Measurements from ENCODE around the gene FOLR1. TPM values are rescaled to one million over a fixed set of nuclear protein-coding genes. Genes with fewer than 3 reads are reported as not detected.

Gene FOLR1
- polyA plus RNA-seq, 1 donor from 2014 or later: not detected

DNA sequence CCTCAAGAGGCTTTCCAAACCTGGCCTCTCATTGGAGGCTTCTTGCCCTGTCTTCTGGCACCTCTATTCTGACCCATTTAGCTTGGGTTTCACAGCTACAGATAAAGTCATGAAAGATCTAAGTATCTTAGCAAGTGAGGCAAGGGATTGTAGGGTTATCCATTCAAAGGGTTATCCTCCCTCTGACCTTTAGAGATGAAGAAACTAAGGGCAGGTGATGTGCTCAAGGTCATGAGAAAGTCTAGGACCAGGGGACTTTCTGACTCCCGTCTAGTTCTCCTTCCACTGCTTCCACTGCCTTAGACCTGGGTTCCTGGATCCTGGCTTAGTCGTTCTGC lies 44.8 kb downstream of the FOLR1 start:
- Histone ChIP-seq H3K36me3 (ENCODE audit: insufficient read depth, low read length) (no peaks in the 10 kb centered on the region), H4K20me1 (ENCODE audit: insufficient read depth) (no peaks in the 10 kb centered on the region), H3K4me3 (ENCODE audit: low read length) (no peak overlapping the region), H3K4me2 (ENCODE audit: low read length) (no peak overlapping the region), H3K27ac (ENCODE audit: low read length) (no peak overlapping the region), H3K9me3 (ENCODE audit: low read length) (no peaks in the 10 kb centered on the region), H3K9me2 (ENCODE audit: insufficient read depth, low read length) (no peaks in the 10 kb centered on the region), H3K9ac (ENCODE audit: low read length) (no peak overlapping the region), H3K79me2 (replicated peaks; ENCODE audit: insufficient read depth, low read length) (no peaks in the 10 kb centered on the region), H3K27me3 (ENCODE audit: insufficient read depth, low read depth, low read length) (peaks cover 35% of the 10 kb centered on the region), H2AFZ (ENCODE audit: low read depth, low read length) (no peak overlapping the region), H3F3A (ENCODE audit: insufficient read depth, low read length, poor library complexity, severe bottlenecking) (no peaks in the 10 kb centered on the region)
- TF ChIP-seq EZH2 (IDR thresholded peaks at IDR 0.05; ENCODE audit: borderline replicate concordance, insufficient read depth, low read length, poor library complexity, severe bottlenecking): no peak
- no peak for TF ChIP-seq TAF1 (IDR thresholded peaks at IDR 0.05; ENCODE audit: low read depth)
- TF ChIP-seq CTCF (IDR thresholded peaks at IDR 0.05; ENCODE audit: poor library complexity, severe bottlenecking): no peak
- TF ChIP-seq MXI1 (conservative IDR thresholded peaks at IDR 0.05; ENCODE audit: poor library complexity, severe bottlenecking): no peak
- TF ChIP-seq REST (IDR thresholded peaks at IDR 0.05; ENCODE audit: borderline replicate concordance): no peak
- TF ChIP-seq RAD21 (conservative IDR thresholded peaks at IDR 0.05): no peak
- no peak for TF ChIP-seq POLR2AphosphoS5 (IDR thresholded peaks at IDR 0.05)
- no peak for TF ChIP-seq SMC3 (conservative IDR thresholded peaks at IDR 0.05; ENCODE audit: poor library complexity)
- no peak for TF ChIP-seq EP300 (conservative IDR thresholded peaks at IDR 0.05; ENCODE audit: poor library complexity, severe bottlenecking)

GRCh38 chr11:72237112-72237931 lies 45.4 kb downstream of the FOLR1 start:
- Histone ChIP-seq H3K27ac (ENCODE audit: low read length) (no peak overlapping the region), H4K20me1 (ENCODE audit: insufficient read depth) (no peaks in the 10 kb centered on the region), H3K4me3 (ENCODE audit: low read length) (no peak overlapping the region), H3K27me3 (ENCODE audit: insufficient read depth, low read depth, low read length) (peaks cover 41% of the 10 kb centered on the region), H3K4me2 (ENCODE audit: low read length) (no peak overlapping the region), H3K36me3 (ENCODE audit: insufficient read depth, low read length) (no peaks in the 10 kb centered on the region), H3F3A (ENCODE audit: insufficient read depth, low read length, poor library complexity, severe bottlenecking) (no peaks in the 10 kb centered on the region), H3K9me3 (ENCODE audit: low read length) (no peaks in the 10 kb centered on the region), H3K9me2 (ENCODE audit: insufficient read depth, low read length) (no peaks in the 10 kb centered on the region), H3K79me2 (replicated peaks; ENCODE audit: insufficient read depth, low read length) (no peaks in the 10 kb centered on the region), H2AFZ (ENCODE audit: low read depth, low read length) (no peak overlapping the region), H3K9ac (ENCODE audit: low read length) (no peak overlapping the region)
- no peak for TF ChIP-seq SMC3 (conservative IDR thresholded peaks at IDR 0.05; ENCODE audit: poor library complexity)
- no peak for TF ChIP-seq EZH2 (IDR thresholded peaks at IDR 0.05; ENCODE audit: borderline replicate concordance, insufficient read depth, low read length, poor library complexity, severe bottlenecking)
